Measurements from ENCODE around the gene NDUFAF5.
"Not testable (repeated sequence)": the region's sequence is repeated elsewhere in the genome, so short reads cannot be mapped to it uniquely, and the experiment has no call there.

Gene NDUFAF5

GRCh38 chr20:13784893-13785715 is at the start of gene NDUFAF5, which contains the start of gene ESF1:
Gene NDUFAF5, plus strand, starts transcription at chr20:13785028. Its CDS starts 41 bp downstream, at chr20:13785069.
Gene ESF1, minus strand, starts transcription at chr20:13784919. Its CDS starts 1,779 bp downstream, at chr20:13783140.
- in situ Hi-C loops (cut with HindIII; ENCODE audit: low sequenced_read_pairs), result no loop called here
- peak; percentile 94 for DNase-seq (ENCODE audit: low read depth)
- TF ChIP-seq, protein P1, sequence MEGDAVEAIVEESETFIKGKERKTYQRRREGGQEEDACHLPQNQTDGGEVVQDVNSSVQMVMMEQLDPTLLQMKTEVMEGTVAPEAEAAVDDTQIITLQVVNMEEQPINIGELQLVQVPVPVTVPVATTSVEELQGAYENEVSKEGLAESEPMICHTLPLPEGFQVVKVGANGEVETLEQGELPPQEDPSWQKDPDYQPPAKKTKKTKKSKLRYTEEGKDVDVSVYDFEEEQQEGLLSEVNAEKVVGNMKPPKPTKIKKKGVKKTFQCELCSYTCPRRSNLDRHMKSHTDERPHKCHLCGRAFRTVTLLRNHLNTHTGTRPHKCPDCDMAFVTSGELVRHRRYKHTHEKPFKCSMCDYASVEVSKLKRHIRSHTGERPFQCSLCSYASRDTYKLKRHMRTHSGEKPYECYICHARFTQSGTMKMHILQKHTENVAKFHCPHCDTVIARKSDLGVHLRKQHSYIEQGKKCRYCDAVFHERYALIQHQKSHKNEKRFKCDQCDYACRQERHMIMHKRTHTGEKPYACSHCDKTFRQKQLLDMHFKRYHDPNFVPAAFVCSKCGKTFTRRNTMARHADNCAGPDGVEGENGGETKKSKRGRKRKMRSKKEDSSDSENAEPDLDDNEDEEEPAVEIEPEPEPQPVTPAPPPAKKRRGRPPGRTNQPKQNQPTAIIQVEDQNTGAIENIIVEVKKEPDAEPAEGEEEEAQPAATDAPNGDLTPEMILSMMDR (IDR thresholded peaks at IDR 0.05; ENCODE audit: low read depth, low read length, missing control alignments), result no peak

GRCh38 chr20:13735826-13736225 is 49.0 kb upstream of the NDUFAF5 start:
- TF ChIP-seq, protein P1 (IDR thresholded peaks at IDR 0.05; ENCODE audit: low read depth, low read length, missing control alignments), result no peak
- H3K4me3 ChIP-seq (ENCODE audit: low read depth, low read length), result no peak overlapping the region
- no peak for DNase-seq (ENCODE audit: low read depth)
- in situ Hi-C loops (cut with HindIII; ENCODE audit: low sequenced_read_pairs), result no loop called here

More at GRCh38 chr20:13784893-13785715, at the start of gene NDUFAF5, which contains the start of gene ESF1:
- H3K4me3 ChIP-seq (ENCODE audit: low read depth, low read length), result peak within 1 kb of the TSS; percentile 91

- in situ Hi-C loops (cut with HindIII; ENCODE audit: low sequenced_read_pairs), result no loop called here
These were observed 48.2 kb upstream of the NDUFAF5 start for GRCh38 chr20:13736436-13737191.

GRCh38 chr20:13738187-13738586 is 46.6 kb upstream of the NDUFAF5 start:
- H3K4me3 ChIP-seq (ENCODE audit: low read depth, low read length); in situ Hi-C loops (cut with HindIII; ENCODE audit: low sequenced_read_pairs); DNase-seq (ENCODE audit: low read depth): not testable (repeated sequence)

More at GRCh38 chr20:13736436-13737191, 48.2 kb upstream of the NDUFAF5 start:
- TF ChIP-seq, protein P1 (IDR thresholded peaks at IDR 0.05; ENCODE audit: low read depth, low read length, missing control alignments), result no peak
- DNase-seq (ENCODE audit: low read depth), result peak; percentile 18
- no peak overlapping the region for H3K4me3 ChIP-seq (ENCODE audit: low read depth, low read length)

GRCh38 chr20:13739731-13740649 is 44.8 kb upstream of the NDUFAF5 start:
- no peak overlapping the region for H3K4me3 ChIP-seq (ENCODE audit: low read depth, low read length)
- in situ Hi-C loops (cut with HindIII; ENCODE audit: low sequenced_read_pairs), result no loop called here
- no peak for DNase-seq (ENCODE audit: low read depth)
- TF ChIP-seq, protein P1 (IDR thresholded peaks at IDR 0.05; ENCODE audit: low read depth, low read length, missing control alignments), result no peak

DNA sequence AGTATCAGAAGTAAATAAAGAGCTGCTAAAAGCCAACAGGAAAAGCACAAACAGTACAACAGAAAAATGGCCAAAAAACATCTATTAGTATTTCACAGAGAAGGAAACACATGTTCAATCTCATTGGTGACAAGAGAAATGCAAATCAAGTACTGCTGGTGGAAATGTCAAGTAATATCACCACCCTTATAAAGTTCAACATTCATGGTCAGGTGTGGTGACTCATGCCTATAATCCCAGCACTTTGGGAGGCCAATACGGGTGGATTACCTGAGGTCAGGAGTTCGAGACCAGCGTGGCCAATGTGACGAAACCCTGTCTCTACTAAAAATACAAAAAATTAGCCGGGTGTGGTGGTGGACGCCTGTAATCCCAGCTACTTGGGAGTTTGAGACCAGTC is 42.9 kb upstream of the NDUFAF5 start:
- TF ChIP-seq, protein P1 (IDR thresholded peaks at IDR 0.05; ENCODE audit: low read depth, low read length, missing control alignments), result no peak
- no peak overlapping the region for H3K4me3 ChIP-seq (ENCODE audit: low read depth, low read length)
- DNase-seq (ENCODE audit: low read depth), result no peak
- in situ Hi-C loops (cut with HindIII; ENCODE audit: low sequenced_read_pairs), result no loop called here

Data from astrocyte of the cerebellum (primary cell).